B cell (primary cell): ENCODE measurements around the gene IL31. TPM values are rescaled to one million over a fixed set of nuclear protein-coding genes. Genes with fewer than 3 reads are reported as not detected.

Experiments
- ATAC-seq: fragments of 200-7000 bp; cut with Tn5 transposase; one replicate; pipeline ENCODE4 v1.10.0; 2021; ENCODE audit warnings: low read depth, mild to moderate bottlenecking, moderate number of reproducible peaks, moderate library complexity
- CTCF ChIA-PET: fragments of 350-600 bp; sonication (Branson Sonifier 250); formaldehyde crosslinking; loops from one replicate; lab custom pipeline; 2021; ENCODE audit warnings: antibody characterized with exemption, inconsistent platforms; lab: Charles Lee
- POLR2A ChIA-PET: fragments of 350-600 bp; sonication (Branson Sonifier 250); formaldehyde crosslinking; loops from one replicate; lab custom pipeline; 2021; ENCODE audit warnings: antibody characterized with exemption; lab: Charles Lee
- DNase-seq: peaks from one replicate; pipeline ENCODE4 v3.0.0; 2013
- H2AFZ ChIP-seq: 2 replicates; pipeline ENCODE4 v1.6.1; 2012; ENCODE audit warnings: mild to moderate bottlenecking, low read depth, low read length; ENCODE audit not compliant: insufficient read depth, poor library complexity, severe bottlenecking
- H3K27ac ChIP-seq, 2 donors: 1 replicate in 1 of 2; 2 replicates in 1 of 2; pipeline ENCODE4 v1.5.1; 2012 to 2013; ENCODE audit warnings: low read length in 2 of 2, mild to moderate bottlenecking in 2 of 2, moderate library complexity in 1 of 2
- H3K27me3 ChIP-seq, 4 experiments: fragments of 200-600 bp in 1 of 4; sonication (generic) in 1 of 4; replicated peaks in 1 of 4; 1 replicate in 2 of 4; 2 replicates in 2 of 4; pipeline versions ENCODE4 v1.6.1 to v1.7.0; 2013 to 2016; ENCODE audit warnings: low read length in 3 of 4, mild to moderate bottlenecking in 2 of 4, mixed read lengths in 1 of 4, moderate library complexity in 1 of 4; ENCODE audit not compliant: insufficient read depth in 4 of 4, control insufficient read depth in 3 of 4; ENCODE audit errors: control extremely low read depth in 1 of 4
- H3K36me3 ChIP-seq, 2 experiments: replicated peaks in 1 of 2; 1 replicate in 1 of 2; 2 replicates in 1 of 2; pipeline versions ENCODE4 v1.6.1 to v1.7.1; 2013; ENCODE audit warnings: low read length in 1 of 2; ENCODE audit not compliant: insufficient read depth in 2 of 2, control insufficient read depth in 1 of 2; ENCODE audit errors: control extremely low read depth in 1 of 2, extremely low read depth in 1 of 2
- H3K4me1 ChIP-seq, 2 donors: fragments of 200-600 bp in 1 of 2; sonication (generic) in 1 of 2; 1 replicate in 1 of 2; 2 replicates in 1 of 2; pipeline versions ENCODE4 v1.5.1 to v1.6.1; 2013 to 2017; ENCODE audit warnings: low read length in 2 of 2; ENCODE audit not compliant: control insufficient read depth in 2 of 2, insufficient read depth in 2 of 2
- H3K4me2 ChIP-seq: replicated peaks from 2 replicates; pipeline ENCODE3; 2012; ENCODE audit warnings: mild to moderate bottlenecking, low read depth, low read length; ENCODE audit not compliant: poor library complexity, severe bottlenecking
- H3K4me3 ChIP-seq, 5 experiments: fragments of 200-600 bp in 1 of 5; sonication (generic) in 1 of 5; 1 replicate in 3 of 5; 2 replicates in 2 of 5; pipeline versions ENCODE4 v1.5.1 to v1.7.0; 2011 to 2016; ENCODE audit warnings: low read length in 4 of 5, mild to moderate bottlenecking in 4 of 5, low read depth in 2 of 5, control low read depth in 1 of 5, moderate library complexity in 1 of 5; ENCODE audit not compliant: insufficient read depth in 1 of 5; ENCODE audit errors: control extremely low read depth in 1 of 5, extremely low read depth in 1 of 5
- H3K79me2 ChIP-seq: fragments of 200-600 bp; sonication (generic); one replicate; pipeline ENCODE4 v1.6.0; 2016; ENCODE audit warnings: low read length; ENCODE audit not compliant: control insufficient read depth, insufficient read depth
- H3K9ac ChIP-seq: fragments of 200-600 bp; sonication (generic); 2 replicates; pipeline ENCODE4 v1.6.1; 2017; ENCODE audit warnings: mild to moderate bottlenecking, low read length, moderate library complexity
- H3K9me3 ChIP-seq, 3 donors: one replicate each; pipeline versions ENCODE4 v1.6.1 to v1.7.1; 2013; ENCODE audit warnings: low read length in 2 of 3; ENCODE audit not compliant: control insufficient read depth in 2 of 3, insufficient read depth in 1 of 3; ENCODE audit errors: control extremely low read depth in 1 of 3
- H4K20me1 ChIP-seq: 2 replicates; pipeline ENCODE4 v1.6.0; 2012; ENCODE audit warnings: mild to moderate bottlenecking, low read length; ENCODE audit not compliant: insufficient read depth, control insufficient read depth, poor library complexity, severe bottlenecking
- H3K27ac Mint-ChIP-seq: one replicate; pipeline ENCODE4 v1.8.0; 2021; ENCODE audit warnings: mixed read lengths
- H3K27me3 Mint-ChIP-seq: one replicate; pipeline ENCODE4 v1.8.0; 2021; ENCODE audit warnings: mixed read lengths
- H3K4me1 Mint-ChIP-seq: one replicate; pipeline ENCODE4 v1.8.0; 2021; ENCODE audit warnings: mixed read lengths
- H3K4me3 Mint-ChIP-seq: one replicate; pipeline ENCODE4 v1.8.0; 2021; ENCODE audit warnings: mixed read lengths
- H3K9me3 Mint-ChIP-seq: one replicate; pipeline ENCODE4 v1.8.0; 2022; ENCODE audit warnings: mixed read lengths; ENCODE audit not compliant: insufficient read depth
- EZH2 ChIP-seq: IDR thresholded peaks from 2 replicates; pipeline ENCODE4 v1.6.1; 2012; ENCODE audit warnings: borderline replicate concordance, low read depth, mild to moderate bottlenecking, moderate library complexity, low read length; ENCODE audit not compliant: insufficient read depth, poor library complexity, severe bottlenecking
- WGBS: methylation state at CpG from one replicate; pipeline ENCODE4 v1.1.5; 2013; ENCODE audit warnings: missing lambda C conversion rate; ENCODE audit not compliant: insufficient coverage; 5-methylcytosine and 5-hydroxymethylcytosine counted together
- intact Hi-C: fragments of 100-400 bp; cut with micrococcal nuclease; formaldehyde crosslinking; loops from one replicate; pipeline ENCODE4 v1.10.0; 2022
- polyA plus RNA-seq: library from polyadenylated mRNA; depleted of rRNA; stranded (reverse); fragments of >200 nt; gene quantifications from 2 replicates; pipeline ENCODE4 v1.2.3, GENCODE V29; 2012
- total RNA-seq, 2 donors: library from RNA; stranded (reverse); fragments of 120-200 nt in 1 of 2; gene quantifications; 1 replicate in 1 of 2; 2 replicates in 1 of 2; pipeline versions ENCODE4 v1.2.3 to v1.2.4, GENCODE V29; 2013 to 2022
- TF ChIP-seq, protein P1 (sequence below): fragments of 200-600 bp; IDR thresholded peaks from one replicate; pipeline ENCODE4 v1.8.0; 2022; ENCODE audit warnings: antibody characterized with exemption, mild to moderate bottlenecking

The IL31 gene
- total and polyA plus RNA-seq, 2 donors (not counting 1 experiment from before 2014, with no cell fraction given), result not detected

GRCh38 chr12:122205053-122205925 is 31.3 kb upstream of the IL31 start:
- ATAC-seq (no peak), DNase-seq (peak; percentile 34)
- H3K27me3 ChIP-seq, result peaks cover 0 to 41% (median 20%) of the 10 kb centered on the region in 4 experiments
- H3K27ac ChIP-seq, result no peak overlapping the region
- H3K4me3 Mint-ChIP-seq, result peak overlapping the region; percentile 88
- ChIA-PET CTCF (interaction anchor here (1.0 to 1.2 kb wide), 2 partner anchors 15 to 82 kb away, joined by 3 to 4 read pairs; no protein-coding TSS in a partner anchor), POLR2A (interaction anchor here (0.6 kb wide), 1 partner anchor 17 kb away, joined by 3 read pairs; no protein-coding TSS in a partner anchor)
- intact Hi-C loops, result no loop called here
- H3K27ac Mint-ChIP-seq, result peak overlapping the region; percentile 62
- no peaks in the 10 kb centered on the region for H3K79me2 ChIP-seq
- no peak overlapping the region for H3K4me2 ChIP-seq
- H4K20me1 ChIP-seq, result no peaks in the 10 kb centered on the region
- no peak overlapping the region for H2AFZ ChIP-seq
- H3K9me3 ChIP-seq, result peaks cover 0 to 13% (median 0%) of the 10 kb centered on the region in 3 donors
- peaks cover 0 to 31% of the 10 kb centered on the region in 2 experiments for H3K36me3 ChIP-seq
- no peak overlapping the region for H3K4me3 ChIP-seq
- WGBS, result 65% methylated on average over 19 of the region's 23 CpGs
- H3K4me1 ChIP-seq, result peaks cover 13 to 14% of the 10 kb centered on the region in 2 donors
- H3K9me3 Mint-ChIP-seq, result no peaks in the 10 kb centered on the region
- no peak overlapping the region for H3K9ac ChIP-seq
- H3K27me3 Mint-ChIP-seq, result peaks cover 17% of the 10 kb centered on the region
- H3K4me1 Mint-ChIP-seq, result peaks cover 12% of the 10 kb centered on the region
- TF ChIP-seq, protein P1, sequence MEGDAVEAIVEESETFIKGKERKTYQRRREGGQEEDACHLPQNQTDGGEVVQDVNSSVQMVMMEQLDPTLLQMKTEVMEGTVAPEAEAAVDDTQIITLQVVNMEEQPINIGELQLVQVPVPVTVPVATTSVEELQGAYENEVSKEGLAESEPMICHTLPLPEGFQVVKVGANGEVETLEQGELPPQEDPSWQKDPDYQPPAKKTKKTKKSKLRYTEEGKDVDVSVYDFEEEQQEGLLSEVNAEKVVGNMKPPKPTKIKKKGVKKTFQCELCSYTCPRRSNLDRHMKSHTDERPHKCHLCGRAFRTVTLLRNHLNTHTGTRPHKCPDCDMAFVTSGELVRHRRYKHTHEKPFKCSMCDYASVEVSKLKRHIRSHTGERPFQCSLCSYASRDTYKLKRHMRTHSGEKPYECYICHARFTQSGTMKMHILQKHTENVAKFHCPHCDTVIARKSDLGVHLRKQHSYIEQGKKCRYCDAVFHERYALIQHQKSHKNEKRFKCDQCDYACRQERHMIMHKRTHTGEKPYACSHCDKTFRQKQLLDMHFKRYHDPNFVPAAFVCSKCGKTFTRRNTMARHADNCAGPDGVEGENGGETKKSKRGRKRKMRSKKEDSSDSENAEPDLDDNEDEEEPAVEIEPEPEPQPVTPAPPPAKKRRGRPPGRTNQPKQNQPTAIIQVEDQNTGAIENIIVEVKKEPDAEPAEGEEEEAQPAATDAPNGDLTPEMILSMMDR, result no peak
- no peak for TF ChIP-seq EZH2
